SU-DHL-6 (cell line): ENCODE results near the gene IFNA21.

Experiments
- EZH2phosphoT487 ChIP-seq: fragments of 200-600 bp; sonication (generic), shearing (Covaris generic); conservative IDR thresholded peaks from 2 replicates; pipeline ENCODE4 v1.6.1; 2018; ENCODE audit warnings: mild to moderate bottlenecking, antibody characterized with exemption, low read length, moderate library complexity, mixed read lengths
- TF ChIP-seq, protein P1 (sequence below): fragments of 200-600 bp; sonication (generic); IDR thresholded peaks from one replicate; pipeline ENCODE4 v1.5.1; 2017; ENCODE audit warnings: antibody characterized with exemption, mild to moderate bottlenecking, low read length, moderate library complexity; ENCODE audit not compliant: insufficient read depth, poor library complexity, severe bottlenecking

DNA sequence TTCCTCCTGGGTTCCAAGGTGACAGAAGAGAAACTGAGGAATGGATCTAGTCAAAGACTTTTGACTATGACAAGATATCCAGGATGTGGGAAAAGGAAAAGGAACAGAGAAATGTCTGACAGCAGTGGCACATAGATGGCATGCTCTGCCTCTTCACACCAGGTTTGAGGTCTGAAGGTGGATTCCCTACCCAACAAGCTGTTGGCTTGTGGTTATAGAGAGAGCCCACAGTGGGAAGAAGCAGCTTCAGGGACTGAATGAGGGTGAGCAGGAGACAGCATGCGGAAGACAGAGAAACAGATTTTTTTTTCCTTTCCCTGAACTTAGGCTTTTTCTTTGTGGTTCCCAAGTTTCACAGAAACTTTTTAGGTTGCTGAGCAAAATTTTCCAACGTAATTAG is 45.4 kb downstream of the IFNA21 start:
- TF ChIP-seq, protein P1, sequence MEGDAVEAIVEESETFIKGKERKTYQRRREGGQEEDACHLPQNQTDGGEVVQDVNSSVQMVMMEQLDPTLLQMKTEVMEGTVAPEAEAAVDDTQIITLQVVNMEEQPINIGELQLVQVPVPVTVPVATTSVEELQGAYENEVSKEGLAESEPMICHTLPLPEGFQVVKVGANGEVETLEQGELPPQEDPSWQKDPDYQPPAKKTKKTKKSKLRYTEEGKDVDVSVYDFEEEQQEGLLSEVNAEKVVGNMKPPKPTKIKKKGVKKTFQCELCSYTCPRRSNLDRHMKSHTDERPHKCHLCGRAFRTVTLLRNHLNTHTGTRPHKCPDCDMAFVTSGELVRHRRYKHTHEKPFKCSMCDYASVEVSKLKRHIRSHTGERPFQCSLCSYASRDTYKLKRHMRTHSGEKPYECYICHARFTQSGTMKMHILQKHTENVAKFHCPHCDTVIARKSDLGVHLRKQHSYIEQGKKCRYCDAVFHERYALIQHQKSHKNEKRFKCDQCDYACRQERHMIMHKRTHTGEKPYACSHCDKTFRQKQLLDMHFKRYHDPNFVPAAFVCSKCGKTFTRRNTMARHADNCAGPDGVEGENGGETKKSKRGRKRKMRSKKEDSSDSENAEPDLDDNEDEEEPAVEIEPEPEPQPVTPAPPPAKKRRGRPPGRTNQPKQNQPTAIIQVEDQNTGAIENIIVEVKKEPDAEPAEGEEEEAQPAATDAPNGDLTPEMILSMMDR, result no peak
- no peak for TF ChIP-seq EZH2phosphoT487
